ENCODE data around the gene NCS1. TPM values are rescaled to one million over a fixed set of nuclear protein-coding genes. Genes with fewer than 3 reads are reported as not detected.

Gene NCS1
- total RNA-seq, 3 donors from 2014 or later = 4.1 to 196 (median 10.7) TPM

- Histone ChIP-seq H3K4me1 (ENCODE audit: low read depth) (no peaks in the 10 kb centered on the region), H3K36me3 (ENCODE audit: low read depth) (no peaks in the 10 kb centered on the region), H3K4me3 (no peak overlapping the region), H3K9me3 (no peaks in the 10 kb centered on the region)
- no peak for TF ChIP-seq CTCF (IDR thresholded peaks at IDR 0.05)
- peak; percentile 72 for ATAC-seq
- peak; percentile 37 to 66 (median 45) for DNase-seq
- intact Hi-C loops (cut with DNase I, micrococcal nuclease) = no loop called here
These were observed 43.3 kb upstream of the NCS1 start for GRCh38 chr9:130128733-130129431.

GRCh38 chr9:130129432-130130061, 42.7 kb upstream of the NCS1 start:
- Histone ChIP-seq H3K36me3 (ENCODE audit: low read depth) (no peaks in the 10 kb centered on the region), H3K4me3 (no peak overlapping the region), H3K4me1 (ENCODE audit: low read depth) (no peaks in the 10 kb centered on the region), H3K9me3 (no peaks in the 10 kb centered on the region)
- ATAC-seq (no peak), DNase-seq (peak in 1 of 3 donors; percentile 17)
- TF ChIP-seq CTCF (IDR thresholded peaks at IDR 0.05) = no peak
- intact Hi-C loops (cut with DNase I, micrococcal nuclease) = no loop called here

- H3K4me3 ChIP-seq = no peak overlapping the region
- H3K9me3 ChIP-seq = no peaks in the 10 kb centered on the region
- no peaks in the 10 kb centered on the region for H3K4me1 ChIP-seq (ENCODE audit: low read depth)
- ATAC-seq (no peak), DNase-seq (peak in 1 of 3 donors; percentile 13)
- no peaks in the 10 kb centered on the region for H3K36me3 ChIP-seq (ENCODE audit: low read depth)
- intact Hi-C loops (cut with DNase I, micrococcal nuclease) = no loop called here
- no peak for TF ChIP-seq CTCF (IDR thresholded peaks at IDR 0.05)
These were observed 39.5 kb upstream of the NCS1 start for GRCh38 chr9:130132746-130133145.

- intact Hi-C loops (cut with DNase I, micrococcal nuclease) = no loop called here
- Histone ChIP-seq H3K9me3 (no peaks in the 10 kb centered on the region), H3K36me3 (ENCODE audit: low read depth) (no peaks in the 10 kb centered on the region), H3K4me1 (ENCODE audit: low read depth) (no peaks in the 10 kb centered on the region), H3K4me3 (no peak overlapping the region)
- DNase-seq = no peak
- TF ChIP-seq CTCF (IDR thresholded peaks at IDR 0.05) = no peak
- ATAC-seq = no peak
These were observed 35.0 kb upstream of the NCS1 start for GRCh38 chr9:130137081-130137640.

GRCh38 chr9:130137641-130138081, 34.5 kb upstream of the NCS1 start:
- Histone ChIP-seq H3K9me3 (no peaks in the 10 kb centered on the region), H3K36me3 (ENCODE audit: low read depth) (no peaks in the 10 kb centered on the region), H3K4me1 (ENCODE audit: low read depth) (no peaks in the 10 kb centered on the region), H3K4me3 (no peak overlapping the region)
- ATAC-seq (no peak), DNase-seq (no peak)
- no peak for TF ChIP-seq CTCF (IDR thresholded peaks at IDR 0.05)
- intact Hi-C loops (cut with DNase I, micrococcal nuclease) = no loop called here

All from mucosa of descending colon (tissue), 3 donors.